OCI-LY1 (cell line): ENCODE data around the gene DCUN1D1.

Experiments used
- H2AFZ ChIP-seq: fragments of 200-600 bp; sonication (generic), shearing (Covaris generic); 2 replicates; pipeline ENCODE4 v1.6.0; 2014; ENCODE audit warnings: antibody characterized with exemption, mild to moderate bottlenecking, low read length
- H3F3A ChIP-seq: fragments of 200-600 bp; sonication (generic), shearing (Covaris generic); 2 replicates; pipeline ENCODE4 v1.6.0; 2014; ENCODE audit warnings: mild to moderate bottlenecking, antibody characterized with exemption, low read length, moderate library complexity; ENCODE audit not compliant: insufficient read depth
- H3K27ac ChIP-seq: fragments of 200-600 bp; sonication (generic); 2 replicates; pipeline ENCODE4 v1.5.1; 2014; ENCODE audit warnings: low read length, mixed run types, mild to moderate bottlenecking, low read depth; ENCODE audit not compliant: poor library complexity, severe bottlenecking
- H3K27me3 ChIP-seq: fragments of 200-600 bp; sonication (generic); 2 replicates; pipeline ENCODE4 v1.6.0; 2014; ENCODE audit warnings: antibody characterized with exemption, mild to moderate bottlenecking, low read length, moderate library complexity; ENCODE audit not compliant: insufficient read depth
- H3K36me3 ChIP-seq: fragments of 200-600 bp; sonication (generic); 2 replicates; pipeline ENCODE4 v1.6.1; 2014; ENCODE audit warnings: mild to moderate bottlenecking, antibody characterized with exemption, low read length, moderate library complexity, mixed read lengths; ENCODE audit not compliant: insufficient read depth
- H3K4me1 ChIP-seq: fragments of 200-600 bp; sonication (generic); 2 replicates; pipeline ENCODE4 v1.5.1; 2014; ENCODE audit warnings: mild to moderate bottlenecking, low read length, moderate library complexity; ENCODE audit not compliant: insufficient read depth, severe bottlenecking
- H3K4me2 ChIP-seq: fragments of 200-600 bp; sonication (generic), shearing (Covaris generic); 2 replicates; pipeline ENCODE4 v1.6.1; 2014; ENCODE audit warnings: low read length
- H3K4me3 ChIP-seq: fragments of 200-600 bp; sonication (generic); 2 replicates; pipeline ENCODE4 v1.5.1; 2014; ENCODE audit warnings: low read length, low read depth, mild to moderate bottlenecking, mixed read lengths; ENCODE audit not compliant: poor library complexity, severe bottlenecking
- H3K79me2 ChIP-seq: fragments of 200-600 bp; shearing (Covaris generic); 2 replicates; pipeline ENCODE4 v1.6.1; 2016; ENCODE audit warnings: mixed run types, low read length, mixed read lengths; ENCODE audit not compliant: insufficient read depth
- H3K9ac ChIP-seq: fragments of 200-600 bp; sonication (generic), shearing (Covaris generic); 2 replicates; pipeline ENCODE4 v1.6.1; 2014; ENCODE audit warnings: mild to moderate bottlenecking, low read length, mixed read lengths
- H3K9me2 ChIP-seq: fragments of 200-600 bp; sonication (generic), shearing (Covaris generic); 2 replicates; pipeline ENCODE4 v1.6.1; 2014; ENCODE audit warnings: low read depth, mild to moderate bottlenecking, low read length, mixed read lengths
- H3K9me3 ChIP-seq: fragments of 200-600 bp; shearing (Covaris generic); 2 replicates; pipeline ENCODE4 v1.6.1; 2014; ENCODE audit warnings: low read length, mixed read lengths
- H4K20me1 ChIP-seq: fragments of 200-600 bp; sonication (generic), shearing (Covaris generic); 2 replicates; pipeline ENCODE4 v1.6.0; 2016; ENCODE audit warnings: mild to moderate bottlenecking, low read length; ENCODE audit not compliant: insufficient read depth
- EZH2 ChIP-seq: fragments of 200-600 bp; sonication (generic), shearing (Covaris generic); IDR thresholded peaks from 2 replicates; pipeline ENCODE4 v1.8.0; 2017; ENCODE audit warnings: borderline replicate concordance, mixed run types, mild to moderate bottlenecking, antibody characterized with exemption, low read length, moderate library complexity, mixed read lengths
- TF ChIP-seq, protein P1 (sequence below): fragments of 200-600 bp; sonication (generic), shearing (Covaris generic); IDR thresholded peaks from 2 replicates; pipeline ENCODE4 v1.5.1; 2017; ENCODE audit warnings: mild to moderate bottlenecking, antibody characterized with exemption, low read length, moderate library complexity, mixed read lengths

Gene DCUN1D1

DNA sequence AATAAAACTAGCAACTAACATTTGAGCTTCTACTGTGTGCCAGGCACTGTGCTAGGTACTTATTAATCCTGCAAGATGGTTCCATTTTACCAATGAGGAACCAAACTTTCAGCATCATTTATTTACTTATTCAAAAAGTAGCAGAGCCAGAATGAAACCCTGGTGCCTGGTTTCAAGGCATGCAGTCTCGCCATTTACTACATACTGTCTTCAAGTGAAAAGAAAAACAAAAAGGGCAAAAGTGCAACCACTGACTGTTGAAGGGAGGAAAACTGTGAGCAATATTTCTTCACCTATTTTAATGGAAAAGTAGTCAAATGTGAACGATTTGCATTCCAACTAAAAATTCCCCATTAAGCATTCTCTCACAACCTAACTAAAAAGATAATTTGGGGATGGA is 8.7 kb downstream of the DCUN1D1 start:
- Histone ChIP-seq H3K4me2 (no peak overlapping the region), H3K9ac (no peak overlapping the region), H4K20me1 (no peaks in the 10 kb centered on the region), H3K36me3 (0 out of 2 replicates have a peak, but pooled peaks cover 4% of the 10 kb centered on the region), H3K79me2 (peaks cover 95% of the 10 kb centered on the region), H3K27me3 (no peaks in the 10 kb centered on the region), H3K4me3 (no peak overlapping the region), H3F3A (no peaks in the 10 kb centered on the region), H2AFZ (no peak overlapping the region), H3K9me3 (no peaks in the 10 kb centered on the region), H3K9me2 (no peaks in the 10 kb centered on the region), H3K4me1 (peaks cover 77% of the 10 kb centered on the region), H3K27ac (no peak overlapping the region)
- no peak for TF ChIP-seq EZH2
- TF ChIP-seq, protein P1, sequence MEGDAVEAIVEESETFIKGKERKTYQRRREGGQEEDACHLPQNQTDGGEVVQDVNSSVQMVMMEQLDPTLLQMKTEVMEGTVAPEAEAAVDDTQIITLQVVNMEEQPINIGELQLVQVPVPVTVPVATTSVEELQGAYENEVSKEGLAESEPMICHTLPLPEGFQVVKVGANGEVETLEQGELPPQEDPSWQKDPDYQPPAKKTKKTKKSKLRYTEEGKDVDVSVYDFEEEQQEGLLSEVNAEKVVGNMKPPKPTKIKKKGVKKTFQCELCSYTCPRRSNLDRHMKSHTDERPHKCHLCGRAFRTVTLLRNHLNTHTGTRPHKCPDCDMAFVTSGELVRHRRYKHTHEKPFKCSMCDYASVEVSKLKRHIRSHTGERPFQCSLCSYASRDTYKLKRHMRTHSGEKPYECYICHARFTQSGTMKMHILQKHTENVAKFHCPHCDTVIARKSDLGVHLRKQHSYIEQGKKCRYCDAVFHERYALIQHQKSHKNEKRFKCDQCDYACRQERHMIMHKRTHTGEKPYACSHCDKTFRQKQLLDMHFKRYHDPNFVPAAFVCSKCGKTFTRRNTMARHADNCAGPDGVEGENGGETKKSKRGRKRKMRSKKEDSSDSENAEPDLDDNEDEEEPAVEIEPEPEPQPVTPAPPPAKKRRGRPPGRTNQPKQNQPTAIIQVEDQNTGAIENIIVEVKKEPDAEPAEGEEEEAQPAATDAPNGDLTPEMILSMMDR: no peak

- TF ChIP-seq EZH2: no peak
- TF ChIP-seq, protein P1: no peak
- Histone ChIP-seq H3K4me3 (no peak overlapping the region), H3K27me3 (no peaks in the 10 kb centered on the region), H4K20me1 (no peaks in the 10 kb centered on the region), H3F3A (no peaks in the 10 kb centered on the region), H3K9ac (no peak overlapping the region; the same call in 1 of the 2 replicates), H3K4me1 (peaks cover 77% of the 10 kb centered on the region), H2AFZ (no peak overlapping the region), H3K27ac (peak overlapping the region; percentile 10), H3K9me2 (no peaks in the 10 kb centered on the region), H3K36me3 (0 out of 2 replicates have a peak, but pooled peaks cover 4% of the 10 kb centered on the region), H3K79me2 (peaks cover 95% of the 10 kb centered on the region), H3K4me2 (peak overlapping the region; percentile 17; the same call in 1 of the 2 replicates), H3K9me3 (no peaks in the 10 kb centered on the region)
These were observed 9.4 kb downstream of the DCUN1D1 start for GRCh38 chr3:182970811-182971418.

DNA sequence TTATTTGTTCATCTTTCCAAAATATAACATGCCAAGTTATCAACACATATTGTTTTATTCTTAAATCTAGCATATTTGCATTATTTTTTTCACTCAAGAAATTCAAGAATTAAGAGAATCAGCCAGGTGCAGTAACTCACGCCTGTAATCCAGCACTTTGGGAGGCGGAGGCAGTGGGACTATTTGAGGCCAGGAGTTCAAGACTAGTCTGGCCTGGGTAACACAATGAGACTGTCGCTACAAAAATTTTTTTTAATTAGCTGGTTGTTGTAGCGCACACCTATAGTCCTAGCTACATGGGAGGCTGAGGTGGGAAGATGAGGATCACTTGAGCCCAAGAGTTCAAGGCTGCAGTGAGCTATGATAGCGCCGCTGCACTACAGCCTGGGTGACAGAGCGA is 10.5 kb downstream of the DCUN1D1 start:
- H3K27ac ChIP-seq: peak overlapping the region; percentile 12
- H3F3A ChIP-seq: no peaks in the 10 kb centered on the region
- no peak overlapping the region for H3K9ac ChIP-seq
- TF ChIP-seq EZH2: no peak
- TF ChIP-seq, protein P1: no peak
- H3K4me2 ChIP-seq: no peak overlapping the region
- peaks cover 69% of the 10 kb centered on the region for H3K4me1 ChIP-seq
- no peaks in the 10 kb centered on the region for H3K27me3 ChIP-seq
- H3K9me2 ChIP-seq: no peaks in the 10 kb centered on the region
- H3K79me2 ChIP-seq: peaks cover 96% of the 10 kb centered on the region
- no peaks in the 10 kb centered on the region for H4K20me1 ChIP-seq
- H3K36me3 ChIP-seq: 0 out of 2 replicates have a peak, but pooled peaks cover 4% of the 10 kb centered on the region
- no peak overlapping the region for H2AFZ ChIP-seq
- H3K4me3 ChIP-seq: no peak overlapping the region
- no peaks in the 10 kb centered on the region for H3K9me3 ChIP-seq
